AG10803 (cell line): ENCODE data around the gene ZDHHC17.
A peak's percentile ranks its signal among the peaks of the same experiment; 100 is the strongest.

Experiments
- DNase-seq: peaks from one replicate; pipeline ENCODE4 v3.0.0; 2010; ENCODE audit warnings: low read depth
- H3K4me3 ChIP-seq: 2 replicates; pipeline ENCODE4 v1.5.1; 2011; ENCODE audit warnings: mild to moderate bottlenecking, low read length, control low read depth
- CTCF ChIP-seq: conservative IDR thresholded peaks from 2 replicates; pipeline ENCODE4 v1.5.1; 2011; ENCODE audit warnings: mild to moderate bottlenecking, low read length, control low read depth, inconsistent platforms

The ZDHHC17 gene

GRCh38 chr12:76855271-76855670 lies 91.4 kb downstream of the ZDHHC17 start:
- H3K4me3 ChIP-seq, result no peak overlapping the region
- DNase-seq, result no peak
- no peak for TF ChIP-seq CTCF

GRCh38 chr12:76856018-76856644 lies 92.2 kb downstream of the ZDHHC17 start:
- H3K4me3 ChIP-seq, result no peak overlapping the region
- DNase-seq, result no peak
- no peak for TF ChIP-seq CTCF

GRCh38 chr12:76859611-76860010 lies 95.7 kb downstream of the ZDHHC17 start:
- no peak for TF ChIP-seq CTCF
- no peak overlapping the region for H3K4me3 ChIP-seq
- no peak for DNase-seq

- DNase-seq, result no peak
- H3K4me3 ChIP-seq, result no peak overlapping the region
- TF ChIP-seq CTCF, result no peak
These were observed 96.3 kb downstream of the ZDHHC17 start for GRCh38 chr12:76860256-76860655.

- peak overlapping the region; percentile 28 for H3K4me3 ChIP-seq
- DNase-seq, result peak; percentile 98
- TF ChIP-seq CTCF, result no peak
These were observed 99.2 kb downstream of the ZDHHC17 start for GRCh38 chr12:76863005-76863670.

GRCh38 chr12:76863837-76864236 lies 99.9 kb downstream of the ZDHHC17 start:
- H3K4me3 ChIP-seq, result peak overlapping the region; percentile 28
- no peak for TF ChIP-seq CTCF
- peak; percentile 92 for DNase-seq

- no peak for TF ChIP-seq CTCF
- DNase-seq, result no peak
- no peak overlapping the region for H3K4me3 ChIP-seq
These were observed 101.0 kb downstream of the ZDHHC17 start for GRCh38 chr12:76864791-76865400.
